H1 (cell line): ENCODE results near the gene RAB40C. TPM values are rescaled to one million over a fixed set of nuclear protein-coding genes. Genes with fewer than 3 reads are reported as not detected.

ENCODE experiments used
- CTCF ChIA-PET: fragments of 300-600 bp; sonication (Branson Sonifier 250); formaldehyde crosslinking; loops from one replicate; lab custom pipeline; 2021; ENCODE audit not compliant: partially characterized antibody; lab: Charles Lee
- POLR2A ChIA-PET: fragments of 300-600 bp; sonication (Branson Sonifier 250); formaldehyde crosslinking; loops from one replicate; lab custom pipeline; 2021; ENCODE audit warnings: inconsistent platforms; ENCODE audit not compliant: partially characterized antibody; lab: Charles Lee
- DNase-seq, 2 experiments: peaks; one replicate each; pipeline versions ENCODE4 v3.0.0 to v3.0.0-alpha.2; 2010 to 2022; ENCODE audit warnings: low spot score in 2 of 2, low read depth in 1 of 2, mixed read lengths in 1 of 2
- FAIRE-seq: peaks from 2 replicates; lab custom pipeline; 2011; peaks lifted over from hg19 to GRCh38; lab: Jason Lieb, UNC
- H2AFZ ChIP-seq: 2 replicates; pipeline ENCODE4 v1.8.1; 2012; ENCODE audit warnings: low read length, inconsistent platforms
- H2AK5ac ChIP-seq: 2 replicates; pipeline ENCODE4 v1.6.1; 2013; ENCODE audit warnings: low read depth, low read length
- H2BK120ac ChIP-seq: replicated peaks from 2 replicates; pipeline ENCODE3; 2013; ENCODE audit warnings: low read depth, low read length, inconsistent platforms
- H2BK12ac ChIP-seq: 2 replicates; pipeline ENCODE4 v1.6.1; 2013; ENCODE audit warnings: low read depth, low read length
- H2BK15ac ChIP-seq: 2 replicates; pipeline ENCODE4 v1.6.1; 2013; ENCODE audit warnings: low read length
- H2BK20ac ChIP-seq: 2 replicates; pipeline ENCODE4 v1.6.1; 2013; ENCODE audit warnings: low read length
- H2BK5ac ChIP-seq: 2 replicates; pipeline ENCODE4 v1.6.1; 2013; ENCODE audit warnings: low read depth, low read length
- H3K14ac ChIP-seq: 2 replicates; pipeline ENCODE4 v1.6.1; 2013; ENCODE audit warnings: inconsistent platforms; ENCODE audit not compliant: insufficient read length
- H3K18ac ChIP-seq: 2 replicates; pipeline ENCODE4 v1.6.1; 2013; ENCODE audit warnings: low read length; ENCODE audit errors: extremely low read depth
- H3K23ac ChIP-seq: 2 replicates; pipeline ENCODE4 v1.6.1; 2013; ENCODE audit warnings: inconsistent platforms; ENCODE audit not compliant: insufficient read length
- H3K23me2 ChIP-seq: 2 replicates; pipeline ENCODE4 v1.6.1; 2013; ENCODE audit warnings: low read depth, low read length
- H3K27ac ChIP-seq: 2 replicates; pipeline ENCODE4 v1.6.1; 2011; ENCODE audit warnings: low read depth, low read length, inconsistent platforms
- H3K27me3 ChIP-seq, 4 experiments: replicated peaks in 1 of 4; 1 replicate in 1 of 4; 2 replicates in 3 of 4; pipeline versions ENCODE4 v1.6.1 to v1.8.1; 2011 to 2013; ENCODE audit warnings: low read length in 3 of 4, mild to moderate bottlenecking in 3 of 4, inconsistent platforms in 2 of 4, mixed read lengths in 2 of 4, moderate library complexity in 1 of 4; ENCODE audit not compliant: control insufficient read depth in 3 of 4, insufficient read depth in 3 of 4; ENCODE audit errors: extremely low read depth in 1 of 4
- H3K36me3 ChIP-seq, 4 experiments: 2 replicates each; pipeline versions ENCODE4 v1.6.1 to v1.8.1; 2011 to 2013; ENCODE audit warnings: mild to moderate bottlenecking in 4 of 4, low read length in 3 of 4, moderate library complexity in 2 of 4, control low read depth in 1 of 4, inconsistent platforms in 1 of 4; ENCODE audit not compliant: insufficient read depth in 4 of 4, control insufficient read depth in 2 of 4
- H3K4ac ChIP-seq: replicated peaks from 2 replicates; pipeline ENCODE3; 2013; ENCODE audit warnings: low read length, low read depth, mixed read lengths, inconsistent platforms; ENCODE audit not compliant: insufficient read length
- H3K4me1 ChIP-seq, 4 experiments: replicated peaks in 1 of 4; 1 replicate in 1 of 4; 2 replicates in 3 of 4; pipeline versions ENCODE4 v1.6.1 to v1.8.1; 2011 to 2013; ENCODE audit warnings: low read length in 3 of 4, inconsistent platforms in 2 of 4, mixed read lengths in 1 of 4; ENCODE audit not compliant: insufficient read depth in 4 of 4, control insufficient read depth in 3 of 4
- H3K4me2 ChIP-seq, 2 experiments: 2 replicates each; pipeline versions ENCODE4 v1.6.1 to v1.8.1; 2011 to 2013; ENCODE audit warnings: low read depth in 2 of 2, low read length in 2 of 2, control low read depth in 1 of 2, inconsistent platforms in 1 of 2, mild to moderate bottlenecking in 1 of 2; ENCODE audit not compliant: insufficient read depth in 1 of 2
- H3K4me3 ChIP-seq, 4 experiments: fragments of 200-600, 300-600 bp in 1 of 4; sonication (generic), shearing (Covaris generic), sonication (Bioruptor Twin) in 1 of 4; 2 replicates each; pipeline versions ENCODE4 v1.5.1 to v1.8.1; 2011 to 2016; ENCODE audit warnings: low read length in 4 of 4, low read depth in 3 of 4, control low read depth in 2 of 4, inconsistent platforms in 2 of 4, mild to moderate bottlenecking in 2 of 4, mixed read lengths in 1 of 4, moderate library complexity in 1 of 4; ENCODE audit not compliant: insufficient read depth in 2 of 4; ENCODE audit errors: extremely low read depth in 1 of 4
- H3K56ac ChIP-seq: replicated peaks from 2 replicates; pipeline ENCODE3; 2013; ENCODE audit warnings: low read depth, mild to moderate bottlenecking, mixed read lengths, low read length, inconsistent platforms; ENCODE audit not compliant: insufficient read length
- H3K79me1 ChIP-seq: 2 replicates; pipeline ENCODE4 v1.6.1; 2013; ENCODE audit warnings: low read depth, low read length, control low read depth
- H3K79me2 ChIP-seq, 2 experiments: 2 replicates each; pipeline versions ENCODE4 v1.6.1 to v1.8.1; 2012 to 2013; ENCODE audit warnings: low read length in 2 of 2, mild to moderate bottlenecking in 2 of 2, inconsistent platforms in 1 of 2; ENCODE audit not compliant: insufficient read depth in 2 of 2, control insufficient read depth in 1 of 2
- H3K9ac ChIP-seq, 4 experiments: replicated peaks in 1 of 4; 1 replicate in 1 of 4; 2 replicates in 3 of 4; pipeline versions ENCODE4 v1.6.1 to v1.8.1; 2011 to 2013; ENCODE audit warnings: low read depth in 3 of 4, low read length in 3 of 4, control low read depth in 2 of 4, mild to moderate bottlenecking in 2 of 4, moderate library complexity in 2 of 4, inconsistent platforms in 1 of 4; ENCODE audit errors: extremely low read depth in 1 of 4
- H3K9me3 ChIP-seq, 2 experiments: 2 replicates each; pipeline versions ENCODE4 v1.6.1 to v1.8.1; 2012 to 2013; ENCODE audit warnings: mild to moderate bottlenecking in 2 of 2, moderate library complexity in 2 of 2, control low read depth in 1 of 2, inconsistent platforms in 1 of 2, low read depth in 1 of 2, low read length in 1 of 2, mixed read lengths in 1 of 2; ENCODE audit not compliant: insufficient read depth in 2 of 2
- H4K20me1 ChIP-seq, 2 experiments: replicated peaks in 1 of 2; 2 replicates each; pipeline versions ENCODE3 to v1.8.1; 2011 to 2013; ENCODE audit warnings: inconsistent platforms in 2 of 2, low read length in 2 of 2, mild to moderate bottlenecking in 1 of 2; ENCODE audit not compliant: insufficient read depth in 2 of 2, control insufficient read depth in 1 of 2
- H4K5ac ChIP-seq: 2 replicates; pipeline ENCODE4 v1.6.1; 2013; ENCODE audit warnings: low read length, low read depth, mixed read lengths, inconsistent platforms; ENCODE audit not compliant: insufficient read length
- H4K8ac ChIP-seq: 2 replicates; pipeline ENCODE4 v1.8.0; 2013; ENCODE audit warnings: mild to moderate bottlenecking, moderate library complexity, low read length, inconsistent platforms; ENCODE audit not compliant: insufficient read depth; ENCODE audit errors: extremely low read depth
- H4K91ac ChIP-seq: replicated peaks from 2 replicates; pipeline ENCODE3; 2013; ENCODE audit warnings: low read length, mixed read lengths, inconsistent platforms; ENCODE audit not compliant: insufficient read length
- CBX5 ChIP-seq: fragments of 300-800, 300-1000 bp; sonication (generic); IDR thresholded peaks from 2 replicates; pipeline ENCODE4 v1.7.1; 2016; ENCODE audit warnings: antibody characterized with exemption, low read length, low read depth
- CREB1 ChIP-seq: IDR thresholded peaks from 2 replicates; pipeline ENCODE4 v1.6.1; 2012; ENCODE audit warnings: inconsistent platforms
- GTF2F1 ChIP-seq: IDR thresholded peaks from 2 replicates; pipeline ENCODE4 v1.6.1; 2012; ENCODE audit warnings: low read depth, low read length, improper control_type of control experiment, borderline replicate concordance
- HDAC2 ChIP-seq, 2 experiments: fragments of 300-600 bp in 1 of 2; sonication (generic) in 1 of 2; IDR thresholded peaks; 2 replicates each; pipeline ENCODE4 v1.6.1; 2011 to 2012; ENCODE audit warnings: low read depth in 2 of 2, low read length in 2 of 2, mild to moderate bottlenecking in 2 of 2, moderate library complexity in 2 of 2, borderline replicate concordance in 1 of 2, inconsistent platforms in 1 of 2
- JUND ChIP-seq: IDR thresholded peaks from 2 replicates; pipeline ENCODE4 v1.6.1; 2011; ENCODE audit warnings: mild to moderate bottlenecking, improper control_type of control experiment, low read length
- KDM5A ChIP-seq: fragments of 200-600 bp; IDR thresholded peaks from 2 replicates; pipeline ENCODE4 v1.7.1; 2012; ENCODE audit warnings: mild to moderate bottlenecking, low read length, inconsistent platforms, mixed read lengths
- POLR2A ChIP-seq, 2 experiments: IDR thresholded peaks; 1 replicate in 1 of 2; 2 replicates in 1 of 2; pipeline ENCODE4 v1.6.1; 2011; ENCODE audit warnings: low read depth in 2 of 2, low read length in 2 of 2, mild to moderate bottlenecking in 2 of 2; ENCODE audit errors: control extremely low read depth in 1 of 2
- POLR2AphosphoS5 ChIP-seq: IDR thresholded peaks from 2 replicates; pipeline ENCODE4 v1.6.1; 2011; ENCODE audit warnings: low read depth, low read length
- RAD21 ChIP-seq, 2 experiments: IDR thresholded peaks in 1 of 2; conservative IDR thresholded peaks in 1 of 2; 2 replicates each; pipeline ENCODE4 v1.6.1; 2011; ENCODE audit warnings: low read depth in 2 of 2, low read length in 2 of 2, improper control_type of control experiment in 1 of 2, inconsistent platforms in 1 of 2, mild to moderate bottlenecking in 1 of 2, moderate library complexity in 1 of 2
- SP2 ChIP-seq: IDR thresholded peaks from 2 replicates; pipeline ENCODE4 v1.6.1; 2012; ENCODE audit warnings: mild to moderate bottlenecking, low read length, inconsistent platforms
- SP4 ChIP-seq: IDR thresholded peaks from 2 replicates; pipeline ENCODE4 v1.6.1; 2012; ENCODE audit warnings: low read length, inconsistent platforms
- WGBS, 2 experiments: shearing (Covaris generic) in 1 of 2; methylation state at CpG; one replicate each; pipeline versions ENCODE4 v1.1.6 to v1.1.7; 2013 to 2015; ENCODE audit warnings: low lambda C conversion rate in 2 of 2, mixed read lengths in 2 of 2, inconsistent platforms in 1 of 2, low coverage in 1 of 2, missing lambda C conversion rate in 1 of 2; ENCODE audit not compliant: insufficient replicate concordance in 2 of 2, insufficient coverage in 1 of 2, insufficient read length in 1 of 2; ENCODE audit errors: extremely low coverage in 1 of 2, missing lambda C conversion rate in 1 of 2; 5-methylcytosine and 5-hydroxymethylcytosine counted together
- polyA plus RNA-seq, 7 experiments: library from polyadenylated mRNA; depleted of rRNA in 3 of 7; stranded (reverse) in 5 of 7; unstranded in 2 of 7; fragments of >200 nt in 5 of 7; fragments of 200-250 nt in 2 of 7; gene quantifications; 1 replicate in 5 of 7; 2 replicates in 1 of 7; 4 replicates in 1 of 7; pipeline versions ENCODE4 v1.2.1 to v1.2.3, GENCODE V29; 2011 to 2013; ENCODE audit warnings: missing spikeins in 2 of 7, mixed read lengths in 2 of 7
- total RNA-seq: library from RNA; stranded (reverse); fragmentation: NEBNext Ultra II Directional; extraction: Animal tissue kit (Norgen Biotek cat#: 25700); gene quantifications from 2 replicates; pipeline ENCODE4 v1.2.1, GENCODE V29; 2021

Gene RAB40C
- total and polyA plus RNA-seq, 2 of the 8 experiments (the other 6 are each of a cell fraction or from before 2014, with no cell fraction given): 13.9 to 15.6 TPM

- WGBS, 2 experiments: 89% methylated on average over 27 of the region's 32 CpGs; no CpG with 5 or more reads in 1 of the 2 experiments
- Histone ChIP-seq H3K23ac (no peak overlapping the region), H4K20me1 (peaks cover 0 to 7% of the 10 kb centered on the region in 2 experiments), H2AFZ (no peak overlapping the region), H3K27ac (no peak overlapping the region), H3K27me3 (peaks cover 0 to 5% (median 1%) of the 10 kb centered on the region in 4 experiments; a peak in 2 of 7 replicates), H3K79me2 (peaks cover 0 to 2% of the 10 kb centered on the region in 2 experiments; a peak in 1 of 4 replicates), H3K9me3 (no peaks in the 10 kb centered on the region), H3K23me2 (peaks cover 13% of the 10 kb centered on the region), H4K5ac (no peak overlapping the region), H2BK5ac (no peak overlapping the region), H3K4ac (no peak overlapping the region), H3K9ac (no peak overlapping the region), H2AK5ac (no peak overlapping the region), H2BK12ac (no peak overlapping the region), H2BK15ac (no peak overlapping the region), H3K79me1 (no peaks in the 10 kb centered on the region; the same call in 1 of the 2 replicates), H3K14ac (no peak overlapping the region), H2BK20ac (no peak overlapping the region), H3K4me3 (no peak overlapping the region), H3K56ac (no peak overlapping the region), H3K18ac (no peak overlapping the region), H3K4me2 (no peak overlapping the region), H2BK120ac (no peak overlapping the region), H3K36me3 (no peaks in the 10 kb centered on the region), H4K91ac (no peak overlapping the region), H4K8ac (no peak overlapping the region), H3K4me1 (peaks cover 0 to 12% (median 9%) of the 10 kb centered on the region in 4 experiments; a peak in 6 of 7 replicates)
- TF ChIP-seq CBX5 (no peak), POLR2AphosphoS5 (no peak), GTF2F1 (no peak), RAD21 (IDR thresholded peaks at IDR 0.05 in 1 of 2, conservative IDR thresholded peaks at IDR 0.05 in 1 of 2; ENCODE audit: low read depth in 2 of 2, low read length in 2 of 2) (no peak), SP2 (no peak), SP4 (no peak), JUND (no peak), POLR2A (IDR thresholded peaks at IDR 0.05; ENCODE audit: control extremely low read depth in 1 of 2, low read depth in 2 of 2, low read length in 2 of 2) (no peak), CREB1 (no peak), KDM5A (no peak), HDAC2 (IDR thresholded peaks at IDR 0.05; ENCODE audit: borderline replicate concordance in 1 of 2, low read depth in 2 of 2, low read length in 2 of 2) (no peak)
- DNase-seq (no peak), FAIRE-seq (no peak)
- POLR2A ChIA-PET: interaction anchor here (1.0 to 1.9 kb wide), 4 partner anchors 10 to 29 kb away, joined by 3 to 4 read pairs (median 3); partner anchors contain the start of genes RHBDL1 and WFIKKN1
- CTCF ChIA-PET: interaction anchor here (1.2 to 3.4 kb wide), 3 partner anchors 15 to 19 kb away, joined by 3 to 22 read pairs (median 3); no protein-coding TSS in a partner anchor
Observed at GRCh38 chr16:645852-646678, 56.2 kb downstream of the RAB40C start.
